Osteocyte (in vitro differentiated cells): ENCODE measurements around the gene ARAP1. TPM values are rescaled to one million over a fixed set of nuclear protein-coding genes. Genes with fewer than 3 reads are reported as not detected.

Experiments
- DNase-seq: peaks from one replicate; pipeline ENCODE4 v3.0.0; 2021; ENCODE audit warnings: mixed read lengths; ENCODE audit not compliant: unreplicated experiment; ENCODE audit errors: extremely low spot score
- H3K27ac Mint-ChIP-seq: one replicate; pipeline ENCODE4 v1.8.0; 2021; ENCODE audit warnings: mild to moderate bottlenecking, mixed read lengths; ENCODE audit not compliant: unreplicated experiment
- H3K27me3 Mint-ChIP-seq: one replicate; pipeline ENCODE4 v1.8.0; 2021; ENCODE audit warnings: mixed read lengths; ENCODE audit not compliant: unreplicated experiment
- H3K36me3 Mint-ChIP-seq: one replicate; pipeline ENCODE4 v1.8.0; 2021; ENCODE audit warnings: mixed read lengths; ENCODE audit not compliant: unreplicated experiment
- H3K4me1 Mint-ChIP-seq: one replicate; pipeline ENCODE4 v1.8.0; 2021; ENCODE audit warnings: mixed read lengths; ENCODE audit not compliant: unreplicated experiment
- H3K4me3 Mint-ChIP-seq: one replicate; pipeline ENCODE4 v1.8.0; 2021; ENCODE audit warnings: mild to moderate bottlenecking, moderate library complexity, mixed read lengths; ENCODE audit not compliant: unreplicated experiment
- H3K9me3 Mint-ChIP-seq: one replicate; pipeline ENCODE4 v1.8.0; 2021; ENCODE audit warnings: mixed read lengths; ENCODE audit not compliant: unreplicated experiment
- total RNA-seq: library from RNA; stranded (reverse); gene quantifications from 2 replicates; pipeline ENCODE4 v1.2.1, GENCODE V29; 2021
- TF ChIP-seq, protein P1 (sequence below): fragments of 200-600 bp; sonication (generic); IDR thresholded peaks from 2 replicates; pipeline ENCODE4 v1.5.0; 2021; ENCODE audit warnings: antibody characterized with exemption, mild to moderate bottlenecking, moderate library complexity

Gene ARAP1
- total RNA-seq, 1 donor from 2014 or later = 64.2 TPM

DNA sequence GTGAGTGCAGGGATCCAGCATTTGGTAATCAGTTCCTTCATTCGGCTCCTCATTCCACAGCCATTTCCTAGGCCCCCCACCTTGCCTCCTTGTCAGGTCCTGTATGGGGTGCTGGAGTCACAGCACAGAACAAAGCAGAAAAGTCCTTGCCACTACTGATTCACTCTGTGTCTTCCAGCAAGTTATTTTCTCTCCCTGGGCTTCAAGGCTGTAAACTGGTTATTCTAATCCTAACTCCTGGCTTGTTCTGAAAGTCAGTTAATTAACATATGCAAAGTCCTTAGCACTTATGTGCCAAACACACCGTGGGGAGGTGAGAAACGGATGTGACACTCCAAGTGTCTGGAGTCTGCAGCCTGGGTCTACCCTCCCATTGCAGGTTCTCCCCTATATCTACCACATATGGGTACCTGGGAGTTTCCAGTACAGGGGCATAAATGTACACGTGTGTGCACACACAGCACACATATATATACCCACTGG, 47.4 kb downstream of the ARAP1 start:
- Mint-ChIP-seq H3K9me3 (no peaks in the 10 kb centered on the region), H3K4me3 (no peak overlapping the region), H3K36me3 (peaks cover 31% of the 10 kb centered on the region), H3K4me1 (peaks cover 46% of the 10 kb centered on the region), H3K27me3 (no peaks in the 10 kb centered on the region), H3K27ac (no peak overlapping the region)
- TF ChIP-seq, protein P1, sequence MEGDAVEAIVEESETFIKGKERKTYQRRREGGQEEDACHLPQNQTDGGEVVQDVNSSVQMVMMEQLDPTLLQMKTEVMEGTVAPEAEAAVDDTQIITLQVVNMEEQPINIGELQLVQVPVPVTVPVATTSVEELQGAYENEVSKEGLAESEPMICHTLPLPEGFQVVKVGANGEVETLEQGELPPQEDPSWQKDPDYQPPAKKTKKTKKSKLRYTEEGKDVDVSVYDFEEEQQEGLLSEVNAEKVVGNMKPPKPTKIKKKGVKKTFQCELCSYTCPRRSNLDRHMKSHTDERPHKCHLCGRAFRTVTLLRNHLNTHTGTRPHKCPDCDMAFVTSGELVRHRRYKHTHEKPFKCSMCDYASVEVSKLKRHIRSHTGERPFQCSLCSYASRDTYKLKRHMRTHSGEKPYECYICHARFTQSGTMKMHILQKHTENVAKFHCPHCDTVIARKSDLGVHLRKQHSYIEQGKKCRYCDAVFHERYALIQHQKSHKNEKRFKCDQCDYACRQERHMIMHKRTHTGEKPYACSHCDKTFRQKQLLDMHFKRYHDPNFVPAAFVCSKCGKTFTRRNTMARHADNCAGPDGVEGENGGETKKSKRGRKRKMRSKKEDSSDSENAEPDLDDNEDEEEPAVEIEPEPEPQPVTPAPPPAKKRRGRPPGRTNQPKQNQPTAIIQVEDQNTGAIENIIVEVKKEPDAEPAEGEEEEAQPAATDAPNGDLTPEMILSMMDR = no peak
- no peak for DNase-seq

DNA sequence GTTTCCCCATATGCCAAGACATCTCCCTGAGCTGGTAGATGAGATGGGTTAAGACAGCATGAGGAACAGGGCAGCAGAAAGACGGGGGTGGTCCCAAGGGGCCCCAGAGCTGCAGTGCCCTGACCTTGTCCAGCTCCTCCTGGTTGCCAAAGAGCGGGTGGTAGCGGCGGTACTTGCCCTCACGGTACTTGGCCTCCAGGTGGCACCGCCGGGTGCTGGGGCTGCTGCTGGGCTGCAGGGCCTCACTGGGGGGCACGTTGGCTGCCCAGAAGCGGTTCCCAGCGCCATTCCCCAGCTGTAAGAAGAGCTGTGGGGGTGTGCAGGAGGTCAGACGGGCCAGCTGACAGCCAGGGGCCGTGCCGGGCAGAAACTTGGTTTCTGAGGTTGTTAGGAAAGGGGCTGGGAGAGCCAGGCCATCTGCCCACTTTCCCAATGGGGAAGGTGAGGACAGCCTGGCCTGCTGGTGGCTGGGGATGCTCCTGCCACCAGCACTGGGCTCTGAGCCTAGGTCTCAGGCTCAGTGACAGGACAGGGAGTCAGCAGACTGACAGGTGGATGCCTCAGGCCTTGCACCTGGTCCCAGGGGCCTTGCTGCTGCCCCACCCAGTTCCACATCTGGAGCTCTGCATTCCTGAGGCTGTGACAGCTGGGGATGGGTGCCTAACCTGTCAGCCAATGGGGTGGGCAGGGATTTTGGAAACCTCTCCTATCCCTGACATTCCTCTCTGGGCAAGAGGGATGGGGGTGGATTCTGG, 48.0 kb downstream of the ARAP1 start:
- TF ChIP-seq, protein P1 = no peak
- no peaks in the 10 kb centered on the region for H3K27me3 Mint-ChIP-seq
- H3K9me3 Mint-ChIP-seq = no peaks in the 10 kb centered on the region
- H3K27ac Mint-ChIP-seq = peak overlapping the region; percentile 47
- peaks cover 33% of the 10 kb centered on the region for H3K36me3 Mint-ChIP-seq
- H3K4me3 Mint-ChIP-seq = no peak overlapping the region
- peaks cover 46% of the 10 kb centered on the region for H3K4me1 Mint-ChIP-seq
- DNase-seq = no peak

DNA sequence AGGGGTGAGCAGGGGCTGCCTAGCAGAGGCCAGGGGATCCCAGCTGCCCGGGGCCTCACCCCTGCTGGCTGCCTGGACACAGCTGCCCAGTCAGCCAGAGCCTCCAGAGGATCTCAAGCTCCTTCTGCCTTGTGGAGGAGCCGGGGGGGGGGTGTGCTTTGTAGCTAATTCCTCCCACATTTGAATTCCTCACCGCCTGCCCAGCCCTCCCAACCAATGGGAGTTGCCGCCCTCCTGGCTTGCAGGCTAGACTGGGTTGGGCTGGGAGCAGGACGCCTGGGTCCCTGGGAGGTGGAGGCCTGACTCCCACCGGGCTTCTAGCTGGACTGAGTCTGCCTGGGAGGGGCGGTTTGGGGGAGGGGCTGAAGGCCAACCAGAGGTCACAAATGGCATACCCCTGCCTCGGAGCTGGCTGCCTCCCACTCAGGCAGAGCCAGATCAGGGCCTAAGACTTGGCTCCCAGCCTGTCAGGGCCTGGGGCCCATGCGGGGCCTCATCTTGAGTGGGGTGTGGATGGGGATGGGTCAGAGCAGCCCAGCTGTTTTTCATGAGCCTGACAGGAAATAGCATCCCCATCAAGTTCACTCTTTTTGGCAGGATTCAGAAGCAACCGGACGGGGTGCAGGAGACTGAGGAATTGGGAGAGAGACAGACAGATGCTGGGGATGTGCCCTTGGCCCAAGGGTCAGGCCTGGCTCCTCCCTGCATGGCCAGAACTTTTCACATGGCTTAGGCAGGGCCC, 48.8 kb downstream of the ARAP1 start:
- Mint-ChIP-seq H3K4me3 (no peak overlapping the region), H3K36me3 (peaks cover 39% of the 10 kb centered on the region), H3K27me3 (no peaks in the 10 kb centered on the region), H3K27ac (peak overlapping the region; percentile 47), H3K9me3 (no peaks in the 10 kb centered on the region), H3K4me1 (peaks cover 46% of the 10 kb centered on the region)
- no peak for DNase-seq
- TF ChIP-seq, protein P1 = no peak

DNA sequence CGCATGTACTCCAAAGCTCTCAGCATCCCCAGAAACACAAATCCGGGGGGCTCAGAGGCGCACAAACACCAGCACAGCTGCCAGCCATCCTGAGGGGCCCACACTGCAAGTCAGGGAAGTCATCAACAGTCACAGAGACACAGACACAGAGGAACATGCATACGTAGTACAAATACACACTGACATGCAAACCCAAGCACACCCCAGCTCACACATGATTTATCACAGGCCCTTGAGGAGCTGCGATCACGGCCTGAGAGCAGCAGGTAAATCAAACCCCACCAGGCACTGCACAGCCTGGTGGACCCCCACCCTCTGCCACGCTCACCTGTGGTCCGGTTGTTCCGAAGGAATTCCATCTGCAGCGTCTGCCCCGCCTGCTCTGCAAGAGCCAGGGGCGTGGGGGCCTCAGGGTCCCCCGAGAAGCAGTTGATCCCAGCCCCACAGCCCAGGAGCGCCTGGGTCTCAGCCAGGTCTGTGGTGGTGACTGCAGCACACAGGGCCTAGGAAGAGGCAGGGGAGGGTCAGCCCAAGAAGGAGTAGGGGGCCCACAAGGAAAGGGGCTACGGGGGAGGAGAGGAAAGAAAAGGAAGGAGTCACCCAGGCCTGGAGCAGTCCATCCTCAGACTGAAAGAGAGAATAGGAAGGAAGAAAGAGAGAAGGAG, 49.5 kb downstream of the ARAP1 start:
- TF ChIP-seq, protein P1 = no peak
- H3K4me3 Mint-ChIP-seq = no peak overlapping the region
- no peak for DNase-seq
- peak overlapping the region; percentile 47 for H3K27ac Mint-ChIP-seq
- no peaks in the 10 kb centered on the region for H3K9me3 Mint-ChIP-seq
- H3K4me1 Mint-ChIP-seq = peaks cover 46% of the 10 kb centered on the region
- no peaks in the 10 kb centered on the region for H3K27me3 Mint-ChIP-seq
- H3K36me3 Mint-ChIP-seq = peaks cover 41% of the 10 kb centered on the region

DNA sequence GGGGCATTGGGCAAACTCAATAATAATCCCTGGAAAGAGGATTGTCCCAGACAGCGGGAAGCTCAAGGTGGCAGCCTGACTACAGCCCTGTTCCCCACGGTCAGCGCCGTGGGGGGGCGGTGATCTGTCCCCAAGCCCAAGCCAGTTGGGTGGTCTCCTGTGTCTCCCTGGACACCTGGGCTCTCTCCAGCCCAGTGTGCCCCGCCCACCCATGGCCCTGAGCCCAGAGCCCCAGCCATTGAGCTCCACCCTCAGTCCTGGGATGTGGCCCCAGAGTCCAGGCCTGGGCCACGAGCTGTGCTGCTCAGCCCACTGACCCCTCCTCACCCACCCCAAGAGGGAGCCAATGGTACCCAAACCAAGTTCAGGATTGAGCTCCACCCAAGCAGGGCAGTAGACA, 50.1 kb downstream of the ARAP1 start:
- no peak overlapping the region for H3K4me3 Mint-ChIP-seq
- H3K36me3 Mint-ChIP-seq = peaks cover 36% of the 10 kb centered on the region
- no peak overlapping the region for H3K27ac Mint-ChIP-seq
- H3K4me1 Mint-ChIP-seq = peaks cover 46% of the 10 kb centered on the region
- no peaks in the 10 kb centered on the region for H3K9me3 Mint-ChIP-seq
- TF ChIP-seq, protein P1 = no peak
- no peaks in the 10 kb centered on the region for H3K27me3 Mint-ChIP-seq
- DNase-seq = no peak
